OCI-LY7 (cell line): Measurements from ENCODE around the gene UVRAG. TPM values are rescaled to one million over a fixed set of nuclear protein-coding genes. Genes with fewer than 3 reads are reported as not detected.

Source experiments
- BruUV-seq: library from RNA; stranded (reverse); fragments of 400-500 nt; replicated peaks from 2 replicates; lab custom pipeline; 2021; lab: Mats Ljungman, UMichigan
- CTCF ChIA-PET: fragments of 300-600 bp; sonication (Branson Sonifier 250); formaldehyde crosslinking; loops from one replicate; lab custom pipeline; 2022; ENCODE audit warnings: antibody characterized with exemption; ENCODE audit not compliant: unreplicated experiment; lab: Charles Lee
- POLR2A ChIA-PET: fragments of 300-600 bp; sonication (Branson Sonifier 250); formaldehyde crosslinking; loops from one replicate; lab custom pipeline; 2022; ENCODE audit warnings: antibody characterized with exemption; lab: Charles Lee
- DNase-seq: peaks from one replicate; pipeline ENCODE4 v3.0.0-alpha.2; 2015; ENCODE audit warnings: low spot score
- H2AFZ ChIP-seq: fragments of 200-600 bp; sonication (generic), shearing (Covaris generic); 2 replicates; pipeline ENCODE4 v1.6.1; 2014; ENCODE audit warnings: mild to moderate bottlenecking, antibody characterized with exemption, low read length, moderate library complexity
- H3K27ac ChIP-seq: fragments of 200-600 bp; sonication (generic); 2 replicates; pipeline ENCODE4 v1.5.1; 2014; ENCODE audit warnings: mixed run types, low read depth, mild to moderate bottlenecking, moderate library complexity, low read length, inconsistent platforms; ENCODE audit not compliant: poor library complexity, severe bottlenecking
- H3K36me3 ChIP-seq: fragments of 200-600 bp; sonication (generic); 2 replicates; pipeline ENCODE4 v1.6.1; 2014; ENCODE audit warnings: mild to moderate bottlenecking, antibody characterized with exemption, low read length, moderate library complexity, mixed read lengths; ENCODE audit not compliant: insufficient read depth
- H3K4me1 ChIP-seq: fragments of 200-600 bp; sonication (generic); 2 replicates; pipeline ENCODE4 v1.5.1; 2014; ENCODE audit warnings: mild to moderate bottlenecking, low read length; ENCODE audit not compliant: insufficient read depth, poor library complexity, severe bottlenecking
- H3K4me2 ChIP-seq: fragments of 200-600 bp; sonication (generic); 2 replicates; pipeline ENCODE4 v1.6.1; 2014; ENCODE audit warnings: mild to moderate bottlenecking, low read length
- H3K4me3 ChIP-seq: fragments of 200-600 bp; sonication (generic); 2 replicates; pipeline ENCODE4 v1.5.1; 2014; ENCODE audit warnings: mild to moderate bottlenecking, low read depth, low read length; ENCODE audit not compliant: poor library complexity, severe bottlenecking
- H3K79me2 ChIP-seq: fragments of 200-600 bp; sonication (generic); 2 replicates; pipeline ENCODE4 v1.6.1; 2016; ENCODE audit warnings: low read depth, mild to moderate bottlenecking, low read length, moderate library complexity, mixed read lengths; ENCODE audit not compliant: insufficient read depth
- H3K9me2 ChIP-seq: fragments of 200-600 bp; sonication (generic); 2 replicates; pipeline ENCODE4 v1.6.1; 2016; ENCODE audit warnings: mild to moderate bottlenecking, low read length, mixed read lengths; ENCODE audit not compliant: insufficient read depth
- H3K9me3 ChIP-seq: fragments of 200-600 bp; sonication (generic); 2 replicates; pipeline ENCODE4 v1.6.1; 2014; ENCODE audit warnings: mild to moderate bottlenecking, mixed run types, low read length, mixed read lengths
- H4K20me1 ChIP-seq: fragments of 200-600 bp; sonication (generic); 2 replicates; pipeline ENCODE4 v1.6.1; 2014; ENCODE audit warnings: mild to moderate bottlenecking, antibody characterized with exemption, low read length, moderate library complexity, mixed read lengths; ENCODE audit not compliant: insufficient read depth
- CTCF ChIP-seq: fragments of 200-600 bp; sonication (generic); conservative IDR thresholded peaks from 2 replicates; pipeline ENCODE4 v1.5.1; 2014; ENCODE audit warnings: mild to moderate bottlenecking, antibody characterized with exemption, low read length, moderate library complexity, mixed read lengths
- EZH2phosphoT487 ChIP-seq: fragments of 200-600 bp; sonication (generic); IDR thresholded peaks from 2 replicates; pipeline ENCODE4 v1.6.1; 2018; ENCODE audit warnings: low read depth, borderline replicate concordance, mild to moderate bottlenecking, mixed run types, antibody characterized with exemption, low read length, moderate library complexity, mixed read lengths
- intact Hi-C: fragments of 100-400 bp; cut with micrococcal nuclease; formaldehyde crosslinking; loops from one replicate; pipeline ENCODE4 v1.10.0; 2022; ENCODE audit not compliant: unreplicated experiment
- total RNA-seq, 2 experiments: library from RNA; depleted of rRNA in 1 of 2; stranded (reverse); fragments of >200 nt in 1 of 2; shearing (Covaris generic) in 1 of 2; gene quantifications; 2 replicates each; pipeline ENCODE4 v1.2.3, GENCODE V29; 2014 to 2022

The UVRAG gene
- total RNA-seq, 2 experiments from 2014 or later, result 43.7 to 73.3 TPM

GRCh38 chr11:76172583-76172982 is 357.6 kb downstream of the UVRAG start:
- ChIA-PET CTCF (no interaction called here), POLR2A (no interaction called here)
- Histone ChIP-seq H3K9me3 (no peaks in the 10 kb centered on the region), H3K27ac (no peak overlapping the region), H2AFZ (no peak overlapping the region), H3K4me1 (no peaks in the 10 kb centered on the region), H4K20me1 (no peaks in the 10 kb centered on the region), H3K9me2 (no peaks in the 10 kb centered on the region), H3K4me2 (no peak overlapping the region), H3K79me2 (no peaks in the 10 kb centered on the region), H3K4me3 (no peak overlapping the region), H3K36me3 (no peaks in the 10 kb centered on the region)
- intact Hi-C loops, result no loop called here
- no TSS peak for BruUV-seq
- no peak for DNase-seq
- no peak for TF ChIP-seq EZH2phosphoT487
- no peak for TF ChIP-seq CTCF

- Histone ChIP-seq H3K27ac (no peak overlapping the region), H3K4me2 (no peak overlapping the region), H3K4me3 (no peak overlapping the region), H3K79me2 (no peaks in the 10 kb centered on the region), H4K20me1 (no peaks in the 10 kb centered on the region), H2AFZ (no peak overlapping the region), H3K4me1 (no peaks in the 10 kb centered on the region), H3K9me3 (no peaks in the 10 kb centered on the region), H3K9me2 (no peaks in the 10 kb centered on the region), H3K36me3 (no peaks in the 10 kb centered on the region)
- intact Hi-C loops, result no loop called here
- no TSS peak for BruUV-seq
- CTCF ChIA-PET, result no interaction called here
- TF ChIP-seq CTCF (no peak), EZH2phosphoT487 (no peak)
- no peak for DNase-seq
- POLR2A ChIA-PET, result no interaction called here
These were observed 358.7 kb downstream of the UVRAG start for GRCh38 chr11:76173663-76174062.

GRCh38 chr11:76174330-76174729 is 359.3 kb downstream of the UVRAG start:
- POLR2A ChIA-PET, result no interaction called here
- H3K4me1 ChIP-seq, result no peaks in the 10 kb centered on the region
- CTCF ChIA-PET, result no interaction called here
- no peak overlapping the region for H3K27ac ChIP-seq
- no peak for DNase-seq
- no TSS peak for BruUV-seq
- H3K79me2 ChIP-seq, result no peaks in the 10 kb centered on the region
- no peaks in the 10 kb centered on the region for H3K9me2 ChIP-seq
- H3K36me3 ChIP-seq, result no peaks in the 10 kb centered on the region
- H3K4me2 ChIP-seq, result no peak overlapping the region
- H3K9me3 ChIP-seq, result no peaks in the 10 kb centered on the region
- no peak overlapping the region for H2AFZ ChIP-seq
- no peaks in the 10 kb centered on the region for H4K20me1 ChIP-seq
- H3K4me3 ChIP-seq, result no peak overlapping the region
- TF ChIP-seq CTCF (no peak), EZH2phosphoT487 (no peak)
- intact Hi-C loops, result no loop called here
